Measurements from ENCODE around the gene CEACAM19. TPM values are rescaled to one million over a fixed set of nuclear protein-coding genes. Genes with fewer than 3 reads are reported as not detected.
A peak's percentile ranks its signal among the peaks of the same experiment; 100 is the strongest.

CEACAM19 gene
- total and polyA plus RNA-seq, 2 of the 4 experiments (the other 2 are of a cell fraction): 0.72 to 9.3 TPM

DNA sequence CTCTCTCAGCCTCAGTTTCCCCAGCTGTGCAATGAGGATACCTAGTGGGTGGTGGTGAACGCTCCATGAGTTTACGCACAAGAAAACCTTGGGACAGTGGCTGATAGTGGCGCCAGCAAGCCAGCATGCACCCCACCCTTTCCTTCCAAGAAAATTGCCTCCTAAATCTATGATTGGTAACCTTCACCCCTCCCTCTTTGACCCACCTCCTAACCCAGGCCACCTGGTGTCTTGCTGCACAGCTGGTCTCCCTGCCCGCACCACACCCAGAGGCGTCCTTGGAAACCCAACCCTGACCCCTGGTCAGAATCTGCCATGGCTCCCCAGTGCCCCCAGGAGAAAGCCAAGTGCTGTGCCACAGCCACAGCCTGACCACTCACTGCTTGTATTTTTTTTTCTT lies 54.4 kb downstream of the CEACAM19 start:
- Histone ChIP-seq H3K4me2 (ENCODE audit: low read depth, low read length) (no peak overlapping the region), H3K9ac (ENCODE audit: low read depth, low read length) (no peak overlapping the region), H3K4ac (ENCODE audit: low read depth, low read length) (peak overlapping the region; percentile 74), H2AK5ac (ENCODE audit: low read depth, low read length) (peak overlapping the region; percentile 80), H3K9me3 (ENCODE audit: control insufficient read depth, insufficient read depth, low read length) (no peaks in the 10 kb centered on the region), H3K79me1 (ENCODE audit: low read depth in 1 of 2, low read length in 2 of 2) (no peaks in the 10 kb centered on the region), H3K18ac (ENCODE audit: low read depth, low read length) (no peak overlapping the region), H4K20me1 (ENCODE audit: insufficient read depth, low read length) (no peaks in the 10 kb centered on the region), H3K4me1 (ENCODE audit: control insufficient read depth, insufficient read depth, low read length) (peaks cover 10% of the 10 kb centered on the region), H3K14ac (replicated peaks; ENCODE audit: low read depth, low read length) (no peak overlapping the region; the same call in 1 of the 2 replicates), H3K23ac (ENCODE audit: low read depth, low read length) (no peak overlapping the region), H2AK9ac (replicated peaks; ENCODE audit: low read depth, low read length, poor library complexity) (peak overlapping the region; percentile 42), H2BK20ac (ENCODE audit: low read depth, low read length) (peak overlapping the region; percentile 54), H2BK15ac (ENCODE audit: low read depth, low read length) (peak overlapping the region; percentile 89; the same call in 2 of the 3 replicates), H3K56ac (ENCODE audit: extremely low read depth, insufficient read depth, low read length) (no peak overlapping the region), H2BK120ac (ENCODE audit: low read depth, low read length) (peak overlapping the region; percentile 65), H3K36me3 (ENCODE audit: control insufficient read depth, insufficient read depth, low read length) (no peaks in the 10 kb centered on the region), H2AFZ (replicated peaks; ENCODE audit: low read length, poor library complexity) (no peak overlapping the region), H4K91ac (ENCODE audit: insufficient read depth, low read depth, low read length) (0 out of 2 replicates have a peak overlapping the region, but pooled peaks have one; percentile 48), H3K27ac (ENCODE audit: insufficient read depth, low read length) (no peak overlapping the region), H3K9me1 (ENCODE audit: insufficient read depth, low read length) (0 out of 2 replicates have a peak, but pooled peaks cover 3% of the 10 kb centered on the region), H4K5ac (ENCODE audit: low read depth, low read length) (no peak overlapping the region; the same call in 1 of the 2 replicates), H2BK5ac (ENCODE audit: low read depth, low read length, poor library complexity, severe bottlenecking) (no peak overlapping the region), H3K4me3 (ENCODE audit: insufficient read depth, low read depth, low read length) (no peak overlapping the region), H3K27me3 (ENCODE audit: control insufficient read depth, insufficient read depth, low read length) (no peaks in the 10 kb centered on the region), H4K8ac (ENCODE audit: low read depth in 2 of 2, low read length in 2 of 2) (no peak overlapping the region; a peak in 1 of 4 replicates)
- dilution Hi-C loops (cut with HindIII; ENCODE audit: low sequenced_read_pairs, unreplicated experiment): no loop called here
- DNase-seq: no peak
- ChIA-PET CTCF (interaction anchor here (3.8 kb wide), 1 partner anchor 46 kb away, joined by 71 read pairs; no protein-coding TSS in a partner anchor), POLR2A (ENCODE audit: unreplicated experiment) (no interaction called here)
- TF ChIP-seq CEBPB (IDR thresholded peaks at IDR 0.05; ENCODE audit: low read depth, low read length) (no peak), RAD21 (IDR thresholded peaks at IDR 0.05; ENCODE audit: low read length) (no peak), RFX5 (IDR thresholded peaks at IDR 0.05; ENCODE audit: low read depth, low read length) (no peak), MXI1 (IDR thresholded peaks at IDR 0.05; ENCODE audit: borderline replicate concordance, low read depth, low read length) (no peak), USF2 (IDR thresholded peaks at IDR 0.05; ENCODE audit: low read depth, low read length) (no peak)
- no peak for ATAC-seq (ENCODE audit: low read depth)
- intact Hi-C loops (cut with micrococcal nuclease): no loop called here
- in situ Hi-C loops (cut with MboI; ENCODE audit: low sequenced_read_pairs): no loop called here
- no CpG with 5 or more reads among the region's 5 CpGs for WGBS, 2 experiments (ENCODE audit: extremely low coverage in 2 of 2, insufficient read length in 1 of 2)
- BruUV-seq (replicated peaks): no TSS peak

Measured in IMR-90 (cell line).